PC-9 (cell line): ENCODE data around the gene LAMA5.

Experiments
- EZH2 ChIP-seq: fragments of 200-600 bp; sonication (generic); IDR thresholded peaks from 2 replicates; pipeline ENCODE4 v1.8.0; 2017; ENCODE audit warnings: antibody characterized with exemption, low read depth
- TF ChIP-seq, protein P1 (sequence below): fragments of 200-600 bp; sonication (generic); conservative IDR thresholded peaks from 2 replicates; pipeline ENCODE4 v1.6.1; 2017; ENCODE audit warnings: mixed run types, antibody characterized with exemption, mild to moderate bottlenecking, moderate library complexity

GRCh38 chr20:62365814-62366369 lies 1.2 kb downstream of the LAMA5 start:
- TF ChIP-seq, protein P1, sequence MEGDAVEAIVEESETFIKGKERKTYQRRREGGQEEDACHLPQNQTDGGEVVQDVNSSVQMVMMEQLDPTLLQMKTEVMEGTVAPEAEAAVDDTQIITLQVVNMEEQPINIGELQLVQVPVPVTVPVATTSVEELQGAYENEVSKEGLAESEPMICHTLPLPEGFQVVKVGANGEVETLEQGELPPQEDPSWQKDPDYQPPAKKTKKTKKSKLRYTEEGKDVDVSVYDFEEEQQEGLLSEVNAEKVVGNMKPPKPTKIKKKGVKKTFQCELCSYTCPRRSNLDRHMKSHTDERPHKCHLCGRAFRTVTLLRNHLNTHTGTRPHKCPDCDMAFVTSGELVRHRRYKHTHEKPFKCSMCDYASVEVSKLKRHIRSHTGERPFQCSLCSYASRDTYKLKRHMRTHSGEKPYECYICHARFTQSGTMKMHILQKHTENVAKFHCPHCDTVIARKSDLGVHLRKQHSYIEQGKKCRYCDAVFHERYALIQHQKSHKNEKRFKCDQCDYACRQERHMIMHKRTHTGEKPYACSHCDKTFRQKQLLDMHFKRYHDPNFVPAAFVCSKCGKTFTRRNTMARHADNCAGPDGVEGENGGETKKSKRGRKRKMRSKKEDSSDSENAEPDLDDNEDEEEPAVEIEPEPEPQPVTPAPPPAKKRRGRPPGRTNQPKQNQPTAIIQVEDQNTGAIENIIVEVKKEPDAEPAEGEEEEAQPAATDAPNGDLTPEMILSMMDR, result no peak
- TF ChIP-seq EZH2, result no peak
